NCI-H748 (cell line): Measurements from ENCODE around the gene SSBP3.

ENCODE experiments used
- DNase-seq: peaks from one replicate; lab custom pipeline; 2025; ENCODE audit not compliant: unreplicated experiment; lab: John Stamatoyannopoulos, UW

SSBP3 gene

GRCh38 chr1:54272772-54273091, 133.5 kb downstream of the SSBP3 start:
- no peak for DNase-seq

GRCh38 chr1:54272134-54272533, 134.1 kb downstream of the SSBP3 start:
- no peak for DNase-seq

GRCh38 chr1:54271341-54271740, 134.9 kb downstream of the SSBP3 start:
- DNase-seq = no peak

- DNase-seq = no peak
Measured at GRCh38 chr1:54270543-54270942, 135.7 kb downstream of the SSBP3 start.

- no peak for DNase-seq
Measured at GRCh38 chr1:54268762-54269297, 137.4 kb downstream of the SSBP3 start.

GRCh38 chr1:54267815-54268761, 138.1 kb downstream of the SSBP3 start:
- DNase-seq = no peak

GRCh38 chr1:54266908-54267307, 139.3 kb downstream of the SSBP3 start:
- DNase-seq = no peak

GRCh38 chr1:54266195-54266594, 140.0 kb downstream of the SSBP3 start:
- peak; percentile 16 for DNase-seq

GRCh38 chr1:54265659-54266058, 140.5 kb downstream of the SSBP3 start:
- DNase-seq = no peak

GRCh38 chr1:54265126-54265525, 141.1 kb downstream of the SSBP3 start:
- DNase-seq = no peak

GRCh38 chr1:54263601-54264226, 142.5 kb downstream of the SSBP3 start:
- no peak for DNase-seq

- no peak for DNase-seq
Measured at GRCh38 chr1:54262244-54262643, 143.9 kb downstream of the SSBP3 start.

- no peak for DNase-seq
Measured at GRCh38 chr1:54260810-54261209, 145.4 kb downstream of the SSBP3 start.

- peak; percentile 90 for DNase-seq
Measured at GRCh38 chr1:54259546-54260140, 146.6 kb downstream of the SSBP3 start.

- DNase-seq = no peak
Measured at GRCh38 chr1:54257876-54258275, 148.3 kb downstream of the SSBP3 start.

GRCh38 chr1:54257346-54257620, 148.9 kb downstream of the SSBP3 start:
- no peak for DNase-seq

- DNase-seq = peak; percentile 84
Measured at GRCh38 chr1:54256522-54257345, 149.5 kb downstream of the SSBP3 start.

GRCh38 chr1:54255026-54255702, 151.0 kb downstream of the SSBP3 start:
- no peak for DNase-seq

GRCh38 chr1:54254055-54254454, 152.1 kb downstream of the SSBP3 start:
- DNase-seq = peak; percentile 60

GRCh38 chr1:54253480-54253879, 152.7 kb downstream of the SSBP3 start:
- DNase-seq = no peak
